ENCODE results near the gene SMURF2. TPM values are rescaled to one million over a fixed set of nuclear protein-coding genes. Genes with fewer than 3 reads are reported as not detected.

Gene SMURF2
- total and polyA plus RNA-seq, 11 donors = 3.6 to 17.5 (median 12.2) TPM

DNA sequence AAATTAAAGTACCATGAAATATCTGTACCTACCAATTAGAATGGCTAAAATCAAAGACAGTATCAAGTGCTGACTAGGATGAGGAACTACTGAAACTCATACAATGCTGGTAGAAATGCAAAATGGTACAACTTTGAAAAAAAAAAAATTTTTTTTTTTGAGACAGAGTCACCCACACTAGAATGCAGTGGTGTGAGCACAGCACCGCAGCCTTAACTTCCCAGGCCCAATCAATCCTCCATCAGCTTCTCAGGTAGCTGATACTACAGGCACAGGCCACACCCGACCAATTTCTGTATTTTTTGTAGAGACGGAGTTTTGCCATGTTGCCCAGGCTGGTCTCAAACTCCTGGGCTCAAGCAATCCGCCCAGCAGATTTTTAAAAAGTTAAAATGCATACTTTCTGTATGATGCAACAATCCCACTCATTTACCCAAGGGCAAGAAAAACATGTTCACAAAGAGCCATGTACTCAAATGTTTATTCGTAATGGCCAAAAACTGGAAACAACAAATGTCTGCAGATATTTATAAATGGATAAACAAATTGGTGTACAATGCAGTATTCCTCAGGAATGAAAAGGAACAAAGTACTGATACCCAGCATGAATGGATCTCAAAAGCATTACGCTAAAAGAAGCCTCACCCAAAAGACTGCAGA is 8.7 kb downstream of the SMURF2 start:
- Histone ChIP-seq H3K27ac (no peak overlapping the region), H3K4me3 (no peak overlapping the region), H3K9me3 (peaks cover 0 to 9% (median 0%) of the 10 kb centered on the region in 12 donors), H3K27me3 (no peaks in the 10 kb centered on the region), H3K36me3 (peaks cover 0 to 2% (median 0%) of the 10 kb centered on the region in 9 donors), H3K4me1 (peaks cover 0 to 52% (median 6%) of the 10 kb centered on the region in 12 donors)
- intact Hi-C loops (cut with DNase I) = loop anchor here in 2 of 10 donors (10.0 kb wide), 2 partner anchors 81 to 229 kb away; no protein-coding TSS in a partner anchor
- 84 to 88% (median 86%) methylated on average over 6 of the region's 6 CpGs for WGBS, 4 donors
- DNase-seq (no peak), ATAC-seq (no peak)
- no peak for TF ChIP-seq POLR2A (IDR thresholded peaks at IDR 0.05)
- TF ChIP-seq, protein P1, sequence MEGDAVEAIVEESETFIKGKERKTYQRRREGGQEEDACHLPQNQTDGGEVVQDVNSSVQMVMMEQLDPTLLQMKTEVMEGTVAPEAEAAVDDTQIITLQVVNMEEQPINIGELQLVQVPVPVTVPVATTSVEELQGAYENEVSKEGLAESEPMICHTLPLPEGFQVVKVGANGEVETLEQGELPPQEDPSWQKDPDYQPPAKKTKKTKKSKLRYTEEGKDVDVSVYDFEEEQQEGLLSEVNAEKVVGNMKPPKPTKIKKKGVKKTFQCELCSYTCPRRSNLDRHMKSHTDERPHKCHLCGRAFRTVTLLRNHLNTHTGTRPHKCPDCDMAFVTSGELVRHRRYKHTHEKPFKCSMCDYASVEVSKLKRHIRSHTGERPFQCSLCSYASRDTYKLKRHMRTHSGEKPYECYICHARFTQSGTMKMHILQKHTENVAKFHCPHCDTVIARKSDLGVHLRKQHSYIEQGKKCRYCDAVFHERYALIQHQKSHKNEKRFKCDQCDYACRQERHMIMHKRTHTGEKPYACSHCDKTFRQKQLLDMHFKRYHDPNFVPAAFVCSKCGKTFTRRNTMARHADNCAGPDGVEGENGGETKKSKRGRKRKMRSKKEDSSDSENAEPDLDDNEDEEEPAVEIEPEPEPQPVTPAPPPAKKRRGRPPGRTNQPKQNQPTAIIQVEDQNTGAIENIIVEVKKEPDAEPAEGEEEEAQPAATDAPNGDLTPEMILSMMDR (IDR thresholded peaks at IDR 0.05) = no peak

DNA sequence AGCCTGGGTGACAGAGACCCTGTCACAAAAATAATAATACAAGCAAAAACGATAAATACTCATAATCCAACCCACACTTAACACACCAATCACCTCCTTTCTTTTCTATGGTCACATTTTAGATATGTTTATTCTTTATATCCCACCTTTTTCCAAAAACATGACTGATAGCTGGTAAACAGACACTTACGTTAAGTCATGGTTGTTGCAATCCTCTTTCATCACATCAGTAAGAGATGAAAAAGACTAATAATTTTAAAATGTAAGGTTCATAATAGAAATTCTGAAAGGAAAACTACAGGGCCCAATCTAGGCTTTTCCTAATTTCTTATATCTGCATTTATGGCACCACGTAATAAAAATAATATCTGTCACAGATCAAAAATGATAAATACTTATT is 10.2 kb downstream of the SMURF2 start:
- H3K4me1 ChIP-seq = peaks cover 0 to 37% (median 3%) of the 10 kb centered on the region in 12 donors
- H3K27ac ChIP-seq = no peak overlapping the region
- DNase-seq (no peak), ATAC-seq (no peak)
- H3K9me3 ChIP-seq = peaks cover 0 to 9% (median 0%) of the 10 kb centered on the region in 12 donors
- H3K4me3 ChIP-seq = no peak overlapping the region
- peaks cover 0 to 11% (median 0%) of the 10 kb centered on the region in 9 donors for H3K36me3 ChIP-seq
- H3K27me3 ChIP-seq = no peaks in the 10 kb centered on the region
- intact Hi-C loops (cut with DNase I) = loop anchor here in 2 of 10 donors (10.0 kb wide), 2 partner anchors 83 to 227 kb away; no protein-coding TSS in a partner anchor
- TF ChIP-seq, protein P1 (IDR thresholded peaks at IDR 0.05) = no peak
- no peak for TF ChIP-seq POLR2A (IDR thresholded peaks at IDR 0.05)
- WGBS, 4 donors = 79 to 85% (median 83%) methylated on average over 3 of the region's 3 CpGs

DNA sequence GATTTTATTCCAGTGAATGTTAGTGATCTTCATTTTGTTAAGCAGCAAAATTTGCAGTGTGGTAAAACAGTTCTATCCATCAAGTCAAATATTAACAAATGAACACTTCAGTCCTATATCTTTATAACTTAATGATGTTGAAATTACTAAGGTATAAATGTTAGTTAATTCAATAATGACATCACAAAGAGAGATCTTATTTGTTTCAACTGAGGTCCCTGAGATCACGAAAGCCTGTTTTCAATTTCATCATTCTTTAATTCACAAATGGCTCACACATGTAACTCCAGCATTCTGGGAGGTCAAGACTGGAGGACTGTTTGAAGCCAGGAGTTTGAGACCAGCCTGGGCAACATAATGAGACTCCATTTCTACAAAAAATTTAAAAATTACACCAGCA is 13.9 kb downstream of the SMURF2 start:
- intact Hi-C loops (cut with DNase I) = loop anchor here in 7 of 10 donors (2.0 to 10.0 kb wide), 8 partner anchors 76 to 331 kb away; no protein-coding TSS in a partner anchor
- H3K9me3 ChIP-seq = no peaks in the 10 kb centered on the region
- no peaks in the 10 kb centered on the region for H3K27me3 ChIP-seq
- DNase-seq = no peak
- H3K36me3 ChIP-seq = peaks cover 0 to 24% (median 0%) of the 10 kb centered on the region in 9 donors
- 79 to 91% (median 84%) methylated on average over 1 of the region's 1 CpG for WGBS, 4 donors
- H3K4me1 ChIP-seq = peaks cover 0 to 35% (median 1%) of the 10 kb centered on the region in 12 donors
- H3K4me3 ChIP-seq = no peak overlapping the region
- no peak overlapping the region for H3K27ac ChIP-seq
- ATAC-seq = no peak
- TF ChIP-seq, protein P1 (IDR thresholded peaks at IDR 0.05) = no peak
- no peak for TF ChIP-seq POLR2A (IDR thresholded peaks at IDR 0.05)

DNA sequence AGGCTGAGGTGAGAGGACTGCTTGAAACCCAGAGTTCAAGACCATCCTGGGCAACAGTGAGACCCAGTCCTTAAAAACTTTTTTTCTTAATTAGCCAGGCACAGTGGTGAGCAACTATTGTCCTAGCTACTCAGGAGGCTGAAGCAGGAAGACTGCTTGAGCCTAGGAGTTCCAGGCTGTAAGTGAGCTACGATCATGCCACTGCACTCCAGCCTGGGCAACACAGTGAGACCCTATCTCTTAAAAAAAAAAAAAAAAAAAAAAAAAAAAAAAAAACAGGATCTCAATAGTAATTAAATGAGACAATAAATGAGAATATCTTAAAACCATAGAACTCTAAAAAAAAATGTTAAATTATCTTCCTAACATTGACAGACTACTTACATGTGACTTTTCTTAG is 14.3 kb downstream of the SMURF2 start:
- intact Hi-C loops (cut with DNase I) = loop anchor here in 7 of 10 donors (2.0 to 10.0 kb wide), 8 partner anchors 76 to 331 kb away; no protein-coding TSS in a partner anchor
- no peaks in the 10 kb centered on the region for H3K27me3 ChIP-seq
- 90 to 97% (median 93%) methylated on average over 1 of the region's 1 CpG for WGBS, 4 donors
- no peak overlapping the region for H3K4me3 ChIP-seq
- peaks cover 0 to 24% (median 0%) of the 10 kb centered on the region in 9 donors for H3K36me3 ChIP-seq
- no peak for TF ChIP-seq POLR2A (IDR thresholded peaks at IDR 0.05)
- no peaks in the 10 kb centered on the region for H3K9me3 ChIP-seq
- H3K4me1 ChIP-seq = peaks cover 0 to 35% (median 1%) of the 10 kb centered on the region in 12 donors
- DNase-seq (no peak), ATAC-seq (no peak)
- no peak overlapping the region for H3K27ac ChIP-seq

Data from heart left ventricle (tissue), 16 donors.